ENCODE results near the gene PDE6G. TPM values are rescaled to one million over a fixed set of nuclear protein-coding genes. Genes with fewer than 3 reads are reported as not detected.

Gene PDE6G
- total and polyA plus RNA-seq, 2 of the 13 experiments (the other 11 are each of a cell fraction or from before 2014, with no cell fraction given) = 1.4 to 6.7 TPM

DNA sequence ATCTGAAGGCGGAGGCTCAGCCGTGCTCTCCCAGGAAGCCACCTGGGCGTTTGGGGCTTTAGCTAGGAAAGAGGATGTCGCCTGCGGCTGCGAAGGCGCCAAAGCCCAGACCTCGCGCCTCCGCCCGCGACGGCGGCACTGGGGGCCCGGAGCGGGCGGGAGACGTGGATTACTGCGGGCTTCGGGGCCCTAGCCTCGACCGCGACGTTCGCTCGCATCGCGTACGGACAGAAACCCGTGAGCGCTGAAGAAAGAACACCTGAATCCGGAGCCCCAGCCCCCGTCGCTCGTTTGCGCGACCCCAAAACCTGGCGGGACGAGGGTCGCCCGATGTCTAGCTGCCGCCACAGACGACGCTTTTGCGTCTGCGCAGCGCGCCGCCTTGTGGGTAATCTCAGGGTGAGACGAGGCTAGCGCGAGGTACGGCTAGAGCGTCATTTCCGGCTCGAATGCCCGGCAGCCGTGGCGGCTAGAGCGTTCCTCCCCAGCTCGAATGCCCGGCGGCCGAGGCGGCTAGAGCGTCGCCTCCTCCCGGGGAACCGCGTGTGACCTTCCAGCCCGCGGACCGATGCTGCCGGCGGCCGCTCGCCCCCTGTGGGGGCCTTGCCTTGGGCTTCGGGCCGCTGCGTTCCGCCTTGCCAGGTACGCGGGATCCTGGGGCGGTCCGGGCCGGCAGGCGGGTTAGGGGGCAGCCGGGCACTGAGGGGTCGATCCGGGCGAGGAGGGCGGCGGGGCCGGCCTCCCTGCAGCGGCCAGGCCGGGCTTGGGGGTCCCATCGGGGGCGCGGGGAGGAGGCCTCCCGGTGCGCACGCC lies 46.8 kb upstream of the PDE6G start, which contains the start of gene MRPL12 (continued):
- TF ChIP-seq ZGPAT (CRISPR knock-in tag; IDR thresholded peaks at IDR 0.05) = peak; percentile 93
- peak; percentile 81 for TF ChIP-seq MED8 (CRISPR knock-in tag; IDR thresholded peaks at IDR 0.05; ENCODE audit: insufficient replicate concordance)
- TF ChIP-seq U2AF1 (optimal IDR thresholded peaks at IDR 0.05; ENCODE audit: low read depth, low read length) = peak; percentile 94
- TF ChIP-seq, protein P1, sequence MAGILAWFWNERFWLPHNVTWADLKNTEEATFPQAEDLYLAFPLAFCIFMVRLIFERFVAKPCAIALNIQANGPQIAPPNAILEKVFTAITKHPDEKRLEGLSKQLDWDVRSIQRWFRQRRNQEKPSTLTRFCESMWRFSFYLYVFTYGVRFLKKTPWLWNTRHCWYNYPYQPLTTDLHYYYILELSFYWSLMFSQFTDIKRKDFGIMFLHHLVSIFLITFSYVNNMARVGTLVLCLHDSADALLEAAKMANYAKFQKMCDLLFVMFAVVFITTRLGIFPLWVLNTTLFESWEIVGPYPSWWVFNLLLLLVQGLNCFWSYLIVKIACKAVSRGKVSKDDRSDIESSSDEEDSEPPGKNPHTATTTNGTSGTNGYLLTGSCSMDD (CRISPR knock-in tag; IDR thresholded peaks at IDR 0.05) = no peak
- no peak for TF ChIP-seq CCAR2 (optimal IDR thresholded peaks at IDR 0.05; ENCODE audit: low read depth, low read length)
- no peak for TF ChIP-seq KDM6A (CRISPR knock-in tag; IDR thresholded peaks at IDR 0.05; ENCODE audit: low read depth)
- TF ChIP-seq MYPOP (CRISPR knock-in tag; IDR thresholded peaks at IDR 0.05) = peak; percentile 81
- 0 out of 2 replicates have a peak, but pooled peaks have one; percentile 27 for TF ChIP-seq JUNB (CRISPR knock-in tag; IDR thresholded peaks at IDR 0.05; ENCODE audit: borderline replicate concordance)
- peak; percentile 98 for TF ChIP-seq MXD1 (CRISPR knock-in tag; IDR thresholded peaks at IDR 0.05)
- peak; percentile 67 for TF ChIP-seq GMEB2 (CRISPR knock-in tag; IDR thresholded peaks at IDR 0.05; ENCODE audit: low read depth)
- no peak for TF ChIP-seq MATR3 (CRISPR knock-in tag; IDR thresholded peaks at IDR 0.05)
- TF ChIP-seq ATF6 (CRISPR knock-in tag; conservative IDR thresholded peaks at IDR 0.05) = no peak
- TF ChIP-seq, protein P2, sequence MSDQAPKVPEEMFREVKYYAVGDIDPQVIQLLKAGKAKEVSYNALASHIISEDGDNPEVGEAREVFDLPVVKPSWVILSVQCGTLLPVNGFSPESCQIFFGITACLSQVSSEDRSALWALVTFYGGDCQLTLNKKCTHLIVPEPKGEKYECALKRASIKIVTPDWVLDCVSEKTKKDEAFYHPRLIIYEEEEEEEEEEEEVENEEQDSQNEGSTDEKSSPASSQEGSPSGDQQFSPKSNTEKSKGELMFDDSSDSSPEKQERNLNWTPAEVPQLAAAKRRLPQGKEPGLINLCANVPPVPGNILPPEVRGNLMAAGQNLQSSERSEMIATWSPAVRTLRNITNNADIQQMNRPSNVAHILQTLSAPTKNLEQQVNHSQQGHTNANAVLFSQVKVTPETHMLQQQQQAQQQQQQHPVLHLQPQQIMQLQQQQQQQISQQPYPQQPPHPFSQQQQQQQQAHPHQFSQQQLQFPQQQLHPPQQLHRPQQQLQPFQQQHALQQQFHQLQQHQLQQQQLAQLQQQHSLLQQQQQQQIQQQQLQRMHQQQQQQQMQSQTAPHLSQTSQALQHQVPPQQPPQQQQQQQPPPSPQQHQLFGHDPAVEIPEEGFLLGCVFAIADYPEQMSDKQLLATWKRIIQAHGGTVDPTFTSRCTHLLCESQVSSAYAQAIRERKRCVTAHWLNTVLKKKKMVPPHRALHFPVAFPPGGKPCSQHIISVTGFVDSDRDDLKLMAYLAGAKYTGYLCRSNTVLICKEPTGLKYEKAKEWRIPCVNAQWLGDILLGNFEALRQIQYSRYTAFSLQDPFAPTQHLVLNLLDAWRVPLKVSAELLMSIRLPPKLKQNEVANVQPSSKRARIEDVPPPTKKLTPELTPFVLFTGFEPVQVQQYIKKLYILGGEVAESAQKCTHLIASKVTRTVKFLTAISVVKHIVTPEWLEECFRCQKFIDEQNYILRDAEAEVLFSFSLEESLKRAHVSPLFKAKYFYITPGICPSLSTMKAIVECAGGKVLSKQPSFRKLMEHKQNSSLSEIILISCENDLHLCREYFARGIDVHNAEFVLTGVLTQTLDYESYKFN (CRISPR knock-in tag; conservative IDR thresholded peaks at IDR 0.05) = peak; percentile 48
- TF ChIP-seq NFE2L1 (CRISPR knock-in tag; IDR thresholded peaks at IDR 0.05; ENCODE audit: borderline replicate concordance) = no peak; the same call in 1 of the 2 replicates
- TF ChIP-seq ATF7 (IDR thresholded peaks at IDR 0.05) = no peak
- no peak; the same call in 1 of the 2 replicates for TF ChIP-seq ATF7 (CRISPR knock-in tag; IDR thresholded peaks at IDR 0.05)
- peak; percentile 97 for TF ChIP-seq MAX (IDR thresholded peaks at IDR 0.05)
